Measurements from ENCODE around the gene MAT2A.

DNA sequence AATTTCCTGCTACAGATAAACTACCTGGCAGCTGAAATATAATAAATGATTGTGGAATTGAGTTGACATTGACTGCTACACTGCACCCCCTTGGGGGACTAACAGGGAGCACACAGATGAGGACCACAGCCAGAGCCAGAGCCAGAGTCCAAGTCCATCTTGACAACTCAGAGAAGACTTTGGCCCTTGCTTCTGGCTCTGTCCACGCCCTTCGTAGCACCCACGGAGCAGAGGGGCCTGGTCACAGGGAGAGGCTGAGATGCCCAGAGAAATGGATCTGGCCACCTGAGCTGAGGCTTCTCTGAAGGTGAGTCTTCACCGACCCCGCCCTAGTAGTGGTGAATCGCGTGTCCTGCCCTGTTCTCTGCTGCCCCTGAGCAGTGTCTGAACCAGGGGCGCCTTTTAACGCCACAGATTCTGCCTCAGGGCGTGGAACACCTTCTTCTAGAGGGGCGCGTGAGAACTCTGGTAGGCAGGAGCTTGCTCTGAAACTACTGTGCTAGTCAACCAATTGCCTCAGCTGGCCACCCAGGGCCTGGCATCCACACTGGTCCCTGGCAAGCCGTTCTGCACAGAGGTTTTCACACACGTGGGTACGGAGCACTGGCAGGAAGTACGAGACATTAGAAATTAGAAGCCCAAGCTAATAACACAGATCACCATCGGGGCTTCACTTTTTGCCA, 35.7 kb upstream of the MAT2A start:
- TF ChIP-seq HDGF (IDR thresholded peaks at IDR 0.05; ENCODE audit: borderline replicate concordance), result no peak
- TF ChIP-seq LEF1 (IDR thresholded peaks at IDR 0.05; ENCODE audit: borderline replicate concordance), result no peak
- no peak for TF ChIP-seq SP1 (IDR thresholded peaks at IDR 0.05)
- TF ChIP-seq BHLHE40 (IDR thresholded peaks at IDR 0.05; ENCODE audit: borderline replicate concordance), result no peak
- no peak for TF ChIP-seq ZNF384 (IDR thresholded peaks at IDR 0.05)
- TF ChIP-seq ARNT (IDR thresholded peaks at IDR 0.05), result no peak
- TF ChIP-seq, protein P1, sequence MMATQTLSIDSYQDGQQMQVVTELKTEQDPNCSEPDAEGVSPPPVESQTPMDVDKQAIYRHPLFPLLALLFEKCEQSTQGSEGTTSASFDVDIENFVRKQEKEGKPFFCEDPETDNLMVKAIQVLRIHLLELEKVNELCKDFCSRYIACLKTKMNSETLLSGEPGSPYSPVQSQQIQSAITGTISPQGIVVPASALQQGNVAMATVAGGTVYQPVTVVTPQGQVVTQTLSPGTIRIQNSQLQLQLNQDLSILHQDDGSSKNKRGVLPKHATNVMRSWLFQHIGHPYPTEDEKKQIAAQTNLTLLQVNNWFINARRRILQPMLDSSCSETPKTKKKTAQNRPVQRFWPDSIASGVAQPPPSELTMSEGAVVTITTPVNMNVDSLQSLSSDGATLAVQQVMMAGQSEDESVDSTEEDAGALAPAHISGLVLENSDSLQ (IDR thresholded peaks at IDR 0.05), result no peak
- TF ChIP-seq L3MBTL2 (conservative IDR thresholded peaks at IDR 0.05), result no peak
- TF ChIP-seq ELF4 (IDR thresholded peaks at IDR 0.05), result no peak
- no peak for TF ChIP-seq FOXA1 (IDR thresholded peaks at IDR 0.05)
- TF ChIP-seq FOXM1 (IDR thresholded peaks at IDR 0.05; ENCODE audit: borderline replicate concordance), result no peak
